ENCODE measurements around the gene IL18RAP.
A peak's percentile ranks its signal among the peaks of the same experiment; 100 is the strongest.

Gene IL18RAP

DNA sequence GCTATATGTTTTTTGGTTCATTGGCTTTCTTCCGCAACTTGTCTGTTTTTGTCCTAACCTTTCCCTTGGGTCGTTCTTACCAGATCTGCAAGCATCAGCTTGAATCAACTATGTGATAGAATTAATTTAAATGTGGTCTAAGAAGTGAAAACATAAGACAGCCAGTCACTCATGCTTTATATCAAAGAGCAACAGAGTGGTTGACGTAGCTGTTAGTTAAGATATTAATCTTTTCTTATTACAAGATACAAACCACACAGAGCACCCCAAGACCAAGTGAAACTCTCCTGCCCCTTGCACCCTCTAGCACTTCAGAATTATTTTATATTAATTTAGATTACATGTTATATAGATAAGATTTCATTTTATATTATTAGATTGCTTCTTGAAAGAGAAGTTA, 15.2 kb downstream of the IL18RAP start:
- Histone ChIP-seq H3K27ac (no peak overlapping the region), H3K36me3 (replicated peaks) (no peaks in the 10 kb centered on the region), H3K27me3 (replicated peaks) (no peaks in the 10 kb centered on the region), H3K4me3 (ENCODE audit: low read depth, low read length) (no peak overlapping the region)
- no peak for DNase-seq
- TF ChIP-seq, protein P1, sequence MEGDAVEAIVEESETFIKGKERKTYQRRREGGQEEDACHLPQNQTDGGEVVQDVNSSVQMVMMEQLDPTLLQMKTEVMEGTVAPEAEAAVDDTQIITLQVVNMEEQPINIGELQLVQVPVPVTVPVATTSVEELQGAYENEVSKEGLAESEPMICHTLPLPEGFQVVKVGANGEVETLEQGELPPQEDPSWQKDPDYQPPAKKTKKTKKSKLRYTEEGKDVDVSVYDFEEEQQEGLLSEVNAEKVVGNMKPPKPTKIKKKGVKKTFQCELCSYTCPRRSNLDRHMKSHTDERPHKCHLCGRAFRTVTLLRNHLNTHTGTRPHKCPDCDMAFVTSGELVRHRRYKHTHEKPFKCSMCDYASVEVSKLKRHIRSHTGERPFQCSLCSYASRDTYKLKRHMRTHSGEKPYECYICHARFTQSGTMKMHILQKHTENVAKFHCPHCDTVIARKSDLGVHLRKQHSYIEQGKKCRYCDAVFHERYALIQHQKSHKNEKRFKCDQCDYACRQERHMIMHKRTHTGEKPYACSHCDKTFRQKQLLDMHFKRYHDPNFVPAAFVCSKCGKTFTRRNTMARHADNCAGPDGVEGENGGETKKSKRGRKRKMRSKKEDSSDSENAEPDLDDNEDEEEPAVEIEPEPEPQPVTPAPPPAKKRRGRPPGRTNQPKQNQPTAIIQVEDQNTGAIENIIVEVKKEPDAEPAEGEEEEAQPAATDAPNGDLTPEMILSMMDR (IDR thresholded peaks at IDR 0.05; ENCODE audit: low read depth, low read length, missing control alignments) = no peak
- in situ Hi-C loops (cut with HindIII; ENCODE audit: low pct_ligation_motif_present, low sequenced_read_pairs) = no loop called here

DNA sequence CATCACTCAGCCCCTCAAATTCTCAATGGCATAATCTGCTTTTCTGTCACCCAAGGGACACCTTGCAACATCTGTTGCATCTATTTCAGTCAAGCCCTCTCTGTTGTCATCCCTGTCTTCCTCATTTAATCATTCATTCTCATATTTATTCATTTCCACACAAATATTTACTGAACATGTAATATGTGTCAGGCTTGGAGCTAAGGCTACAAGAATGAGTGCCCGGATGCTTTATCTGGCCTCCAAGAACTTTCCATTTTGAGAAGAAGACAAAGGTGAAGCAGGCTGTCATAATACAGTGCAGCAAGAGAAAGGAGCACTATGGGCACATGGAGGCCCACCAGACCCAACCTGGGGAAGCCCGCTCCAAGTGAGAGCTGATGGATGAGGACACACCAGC, 15.6 kb downstream of the IL18RAP start:
- Histone ChIP-seq H3K27me3 (replicated peaks) (no peaks in the 10 kb centered on the region), H3K27ac (no peak overlapping the region), H3K4me3 (ENCODE audit: low read depth, low read length) (no peak overlapping the region), H3K36me3 (replicated peaks) (no peaks in the 10 kb centered on the region)
- in situ Hi-C loops (cut with HindIII; ENCODE audit: low pct_ligation_motif_present, low sequenced_read_pairs) = no loop called here
- TF ChIP-seq, protein P1 (IDR thresholded peaks at IDR 0.05; ENCODE audit: low read depth, low read length, missing control alignments) = no peak
- DNase-seq = no peak

DNA sequence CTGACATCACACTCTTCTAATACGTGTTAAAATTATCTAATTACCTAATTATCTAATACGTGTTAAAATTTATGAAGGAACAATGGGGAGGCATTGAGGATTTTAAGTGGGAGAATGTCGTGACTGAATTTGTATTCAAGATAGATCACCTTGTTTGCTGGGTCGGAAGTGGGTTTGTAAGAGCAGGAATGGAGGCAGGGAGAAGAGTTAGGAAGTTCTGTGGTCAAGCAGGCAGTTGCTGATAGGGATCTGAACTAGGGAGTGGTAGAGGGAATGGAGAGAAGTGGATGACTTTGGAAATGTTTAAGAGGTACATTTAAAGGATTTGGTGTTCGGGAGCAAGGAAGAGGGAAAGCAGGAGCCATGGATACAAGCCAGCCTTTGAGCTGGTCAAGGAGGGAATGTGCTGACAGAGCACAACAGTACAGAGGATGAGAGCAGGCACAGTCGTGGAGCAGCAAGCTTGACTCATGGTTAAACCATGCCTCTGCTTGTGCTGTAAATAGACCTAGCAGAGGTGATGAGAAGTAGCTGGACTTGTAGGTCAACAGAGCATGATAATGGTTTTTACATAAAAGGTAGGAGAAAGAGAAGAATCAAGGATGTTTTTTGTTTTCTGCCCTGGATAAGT, 16.2 kb downstream of the IL18RAP start:
- TF ChIP-seq, protein P1 (IDR thresholded peaks at IDR 0.05; ENCODE audit: low read depth, low read length, missing control alignments) = no peak
- peak; percentile 77 for DNase-seq
- in situ Hi-C loops (cut with HindIII; ENCODE audit: low pct_ligation_motif_present, low sequenced_read_pairs) = no loop called here
- Histone ChIP-seq H3K4me3 (ENCODE audit: low read depth, low read length) (no peak overlapping the region), H3K27ac (no peak overlapping the region), H3K27me3 (replicated peaks) (no peaks in the 10 kb centered on the region), H3K36me3 (replicated peaks) (no peaks in the 10 kb centered on the region)

DNA sequence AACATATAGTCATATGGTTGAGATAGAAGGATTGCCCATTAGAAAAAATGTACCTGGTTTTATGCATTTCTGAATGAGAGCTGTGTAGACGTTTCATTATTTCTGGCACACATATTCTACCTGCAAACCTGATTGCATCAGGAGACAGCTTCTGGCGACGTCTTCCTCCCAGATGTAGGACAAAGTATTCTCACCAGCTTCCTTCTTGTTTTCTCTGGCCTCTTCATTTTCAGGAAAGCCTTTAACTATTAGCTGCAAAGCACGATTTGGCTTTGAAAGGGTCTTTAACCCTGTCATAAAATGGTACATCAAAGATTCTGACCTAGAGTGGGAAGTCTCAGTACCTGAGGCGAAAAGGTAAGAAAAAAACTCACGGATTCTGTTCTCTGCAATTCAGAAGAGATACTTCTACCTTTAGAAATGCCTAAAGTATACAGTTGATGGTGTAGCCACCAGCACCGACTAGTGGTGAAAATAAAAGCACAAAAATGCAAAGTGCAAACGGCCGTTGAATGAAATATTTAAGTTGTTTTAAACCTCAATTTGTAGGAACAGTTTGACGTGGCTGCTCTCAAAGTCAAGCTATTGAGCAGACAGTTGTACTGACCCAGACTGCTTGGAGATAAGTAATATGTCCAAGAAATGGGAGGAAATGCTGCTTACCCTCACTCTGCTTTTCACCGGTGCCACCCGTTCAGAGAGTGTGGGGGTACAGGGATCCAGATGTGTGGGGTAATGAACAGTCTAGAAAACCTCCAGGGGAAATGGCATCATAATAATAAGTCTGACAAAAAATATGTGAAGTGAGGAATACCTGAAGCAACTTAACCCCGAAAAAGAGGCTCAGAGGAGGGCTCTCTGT, 20.2 kb downstream of the IL18RAP start:
- H3K27ac ChIP-seq = no peak overlapping the region
- TF ChIP-seq, protein P1 (IDR thresholded peaks at IDR 0.05; ENCODE audit: low read depth, low read length, missing control alignments) = peak; percentile 77
- no peaks in the 10 kb centered on the region for H3K27me3 ChIP-seq (replicated peaks)
- peak; percentile 53 for DNase-seq
- in situ Hi-C loops (cut with HindIII; ENCODE audit: low pct_ligation_motif_present, low sequenced_read_pairs) = no loop called here
- H3K36me3 ChIP-seq (replicated peaks) = no peaks in the 10 kb centered on the region
- H3K4me3 ChIP-seq (ENCODE audit: low read depth, low read length) = no peak overlapping the region

DNA sequence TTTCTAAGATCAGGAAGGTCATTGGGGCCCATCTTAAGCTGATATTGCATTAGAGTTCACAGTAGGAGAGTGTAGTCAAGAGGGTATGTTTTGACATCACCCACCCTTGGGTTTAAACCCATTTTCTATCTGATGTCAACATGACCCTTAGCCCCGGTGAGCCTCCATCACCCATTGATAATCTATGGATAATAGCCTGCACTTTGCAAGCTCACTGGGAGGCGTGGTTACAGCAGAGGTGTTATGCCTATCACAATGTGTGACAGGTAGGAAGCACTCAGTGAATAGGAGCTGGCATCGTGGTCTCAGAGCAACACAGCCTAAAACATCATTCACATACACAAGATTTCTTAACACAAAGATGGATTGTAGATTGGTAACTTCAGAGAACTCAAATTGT, 21.3 kb downstream of the IL18RAP start:
- Histone ChIP-seq H3K36me3 (replicated peaks) (no peaks in the 10 kb centered on the region), H3K4me3 (ENCODE audit: low read depth, low read length) (no peak overlapping the region), H3K27ac (no peak overlapping the region), H3K27me3 (replicated peaks) (no peaks in the 10 kb centered on the region)
- in situ Hi-C loops (cut with HindIII; ENCODE audit: low pct_ligation_motif_present, low sequenced_read_pairs) = no loop called here
- DNase-seq = no peak
- TF ChIP-seq, protein P1 (IDR thresholded peaks at IDR 0.05; ENCODE audit: low read depth, low read length, missing control alignments) = no peak

Data from brain microvascular endothelial cell (primary cell).